Left lung (tissue), 10 donors: Measurements from ENCODE around the gene GABRD. TPM values are rescaled to one million over a fixed set of nuclear protein-coding genes. Genes with fewer than 3 reads are reported as not detected.

ENCODE experiments used
- ATAC-seq: fragments of 200-7000 bp; cut with Tn5 transposase; one replicate; pipeline ENCODE4 v1.9.1; 2020; ENCODE audit warnings: moderate library complexity
- DNase-seq, 4 donors: peaks; one replicate each; pipeline ENCODE4 v3.0.0-alpha.2; 2013 to 2020
- H3K27ac ChIP-seq, 2 donors: fragments of 200-600 bp; sonication (generic) in 1 of 2; one replicate each; pipeline versions ENCODE4 v1.5.0 to v1.8.0; 2020 to 2021
- H3K27me3 ChIP-seq, 2 donors: fragments of 200-600 bp; sonication (generic) in 1 of 2; one replicate each; pipeline versions ENCODE4 v1.5.0 to v1.8.0; 2020 to 2021
- H3K36me3 ChIP-seq, 2 donors: fragments of 200-600 bp; sonication (generic) in 1 of 2; one replicate each; pipeline versions ENCODE4 v1.5.0 to v1.8.0; 2020 to 2021
- H3K4me1 ChIP-seq, 2 donors: fragments of 200-600 bp; one replicate each; pipeline ENCODE4 v1.8.0; 2021
- H3K4me3 ChIP-seq, 2 donors: fragments of 200-600 bp; sonication (generic) in 1 of 2; one replicate each; pipeline versions ENCODE4 v1.5.0 to v1.8.0; 2020 to 2021; ENCODE audit warnings: mild to moderate bottlenecking in 1 of 2
- H3K9me3 ChIP-seq, 2 donors: fragments of 200-600 bp; sonication (generic) in 1 of 2; one replicate each; pipeline versions ENCODE4 v1.5.0 to v1.8.0; 2020 to 2021
- CTCF ChIP-seq, 2 donors: fragments of 200-600 bp; sonication (generic) in 1 of 2; IDR thresholded peaks; one replicate each; pipeline versions ENCODE4 v1.5.0 to v1.8.0; 2021; ENCODE audit warnings: antibody characterized with exemption in 2 of 2
- intact Hi-C, 2 donors: fragments of 100-400 bp; cut with DNase I; formaldehyde crosslinking; loops; one replicate each; pipeline versions ENCODE4 v1.11.2 to v1.14.2; 2022
- polyA plus RNA-seq, 6 donors: library from polyadenylated mRNA; unstranded; fragments of 120-200 nt; gene quantifications; one replicate each; pipeline ENCODE4 v1.2.1, GENCODE V29; 2013; ENCODE audit not compliant: insufficient read length in 6 of 6
- total RNA-seq, 2 donors: library from RNA; stranded (reverse); fragmentation: NEBNext Ultra II Directional; extraction: Animal tissue kit (Norgen Biotek cat#: 25700); gene quantifications; one replicate each; pipeline ENCODE4 v1.2.1, GENCODE V29; 2021
- donor health status: DM: no; HTN: yes; CAD: no.
- donor health status: DM: no; HTN: no; CAD: no.

GABRD gene
- total and polyA plus RNA-seq, 8 donors: 0.31 to 14.2 (median 9.3) TPM

GRCh38 chr1:2046174-2046917 lies 27.2 kb downstream of the GABRD start:
- H3K9me3 ChIP-seq: no peaks in the 10 kb centered on the region
- peak overlapping the region in 1 of 2 donors; percentile 33 for H3K27ac ChIP-seq
- H3K27me3 ChIP-seq: peaks cover 20 to 84% of the 10 kb centered on the region in 2 donors
- ATAC-seq (peak; percentile 48), DNase-seq (peak in 3 of 4 donors; percentile 66 to 92 (median 76))
- no peak overlapping the region for H3K4me3 ChIP-seq
- intact Hi-C loops: loop anchor here in 1 of 2 donors (5.0 kb wide), 2 partner anchors 79 to 104 kb away; no protein-coding TSS in a partner anchor
- no peaks in the 10 kb centered on the region for H3K36me3 ChIP-seq
- peaks cover 9 to 31% of the 10 kb centered on the region in 2 donors for H3K4me1 ChIP-seq
- peak; percentile 64 to 76 for TF ChIP-seq CTCF (IDR thresholded peaks at IDR 0.05)

- no peak for TF ChIP-seq CTCF (IDR thresholded peaks at IDR 0.05)
- Histone ChIP-seq H3K9me3 (no peaks in the 10 kb centered on the region), H3K27ac (no peak overlapping the region), H3K4me1 (peaks cover 9 to 31% of the 10 kb centered on the region in 2 donors), H3K36me3 (no peaks in the 10 kb centered on the region), H3K27me3 (peaks cover 20 to 92% of the 10 kb centered on the region in 2 donors), H3K4me3 (no peak overlapping the region)
- DNase-seq (peak in 1 of 4 donors; percentile 71), ATAC-seq (no peak)
- intact Hi-C loops: loop anchor here in 1 of 2 donors (5.0 kb wide), 2 partner anchors 80 to 105 kb away; no protein-coding TSS in a partner anchor
Observed at GRCh38 chr1:2046953-2047748, 28.0 kb downstream of the GABRD start.

GRCh38 chr1:2047749-2048729 lies 28.9 kb downstream of the GABRD start:
- DNase-seq (peak in 1 of 4 donors; percentile 73), ATAC-seq (no peak)
- intact Hi-C loops: loop anchor here in 1 of 2 donors (5.0 kb wide), 2 partner anchors 81 to 106 kb away; no protein-coding TSS in a partner anchor
- peaks cover 20 to 91% of the 10 kb centered on the region in 2 donors for H3K27me3 ChIP-seq
- H3K27ac ChIP-seq: no peak overlapping the region
- peaks cover 9 to 31% of the 10 kb centered on the region in 2 donors for H3K4me1 ChIP-seq
- no peaks in the 10 kb centered on the region for H3K9me3 ChIP-seq
- TF ChIP-seq CTCF (IDR thresholded peaks at IDR 0.05): no peak
- H3K4me3 ChIP-seq: no peak overlapping the region
- H3K36me3 ChIP-seq: no peaks in the 10 kb centered on the region

- Histone ChIP-seq H3K4me1 (peaks cover 9 to 33% of the 10 kb centered on the region in 2 donors), H3K4me3 (peak overlapping the region; percentile 43 to 62), H3K27me3 (peaks cover 20 to 80% of the 10 kb centered on the region in 2 donors), H3K36me3 (no peaks in the 10 kb centered on the region), H3K27ac (peak overlapping the region in 1 of 2 donors; percentile 72), H3K9me3 (no peaks in the 10 kb centered on the region)
- DNase-seq (peak in 2 of 4 donors; percentile 50 to 76), ATAC-seq (peak; percentile 11)
- intact Hi-C loops: loop anchor here in 1 of 2 donors (5.0 kb wide), 2 partner anchors 82 to 107 kb away; no protein-coding TSS in a partner anchor
- peak; percentile 36 to 38 for TF ChIP-seq CTCF (IDR thresholded peaks at IDR 0.05)
Observed at GRCh38 chr1:2049225-2049717, 30.1 kb downstream of the GABRD start.
